DMS53 treated with DMSO at 0.1 percent for 48 hours (cell line): ENCODE data around the gene GCC1.
"Not testable (repeated sequence)": the region's sequence is repeated elsewhere in the genome, so short reads cannot be mapped to it uniquely, and the experiment has no call there.

Experiments used
- DNase-seq: peaks from one replicate; lab custom pipeline; 2025; ENCODE audit not compliant: unreplicated experiment; lab: John Stamatoyannopoulos, UW

GCC1 gene

GRCh38 chr7:127589896-127590295 is 4.5 kb upstream of the GCC1 start:
- no peak for DNase-seq

GRCh38 chr7:127588697-127589482 is 3.5 kb upstream of the GCC1 start:
- DNase-seq: peak; percentile 52

GRCh38 chr7:127588019-127588696 is 2.8 kb upstream of the GCC1 start, which contains the start of gene ARF5:
Gene ARF5 (plus strand): TSS chr7:127588411. CDS start chr7:127588499, 88 bp downstream.
- peak; percentile 76 for DNase-seq

- no peak for DNase-seq
These were observed 2.2 kb upstream of the GCC1 start for GRCh38 chr7:127587663-127588018.

GRCh38 chr7:127586346-127586745 is 950 bp upstream of the GCC1 start:
- no peak for DNase-seq

- no peak for DNase-seq
These were observed 750 bp downstream of the GCC1 start for GRCh38 chr7:127584648-127585043.

GRCh38 chr7:127582361-127582760 is 3.0 kb downstream of the GCC1 start:
- DNase-seq: no peak

- no peak for DNase-seq
These were observed 3.7 kb downstream of the GCC1 start for GRCh38 chr7:127581716-127582115.

- DNase-seq: no peak
These were observed 4.8 kb downstream of the GCC1 start for GRCh38 chr7:127580612-127581011.

- DNase-seq: no peak
These were observed 6.6 kb downstream of the GCC1 start for GRCh38 chr7:127578711-127579275.

- no peak for DNase-seq
These were observed 7.2 kb downstream of the GCC1 start for GRCh38 chr7:127578036-127578684.

GRCh38 chr7:127571741-127572505 is 13.5 kb downstream of the GCC1 start:
- DNase-seq: no peak

GRCh38 chr7:127568034-127568433 is 17.4 kb downstream of the GCC1 start:
- DNase-seq: not testable (repeated sequence)

- DNase-seq: no peak
These were observed 19.2 kb downstream of the GCC1 start for GRCh38 chr7:127566242-127566641.

GRCh38 chr7:127557803-127558202 is 27.6 kb downstream of the GCC1 start:
- DNase-seq: no peak

GRCh38 chr7:127556404-127556803 is 29.0 kb downstream of the GCC1 start:
- no peak for DNase-seq

- no peak for DNase-seq
These were observed 33.5 kb downstream of the GCC1 start for GRCh38 chr7:127551941-127552340.

GRCh38 chr7:127550247-127550646 is 35.1 kb downstream of the GCC1 start:
- no peak for DNase-seq

- DNase-seq: no peak
These were observed 39.1 kb downstream of the GCC1 start for GRCh38 chr7:127546313-127546712.

- no peak for DNase-seq
These were observed 43.8 kb downstream of the GCC1 start for GRCh38 chr7:127541548-127541947.

- not testable (repeated sequence) for DNase-seq
These were observed 44.9 kb downstream of the GCC1 start for GRCh38 chr7:127540461-127540860.
